ENCODE data around the gene TRIP12.
"Not testable (repeated sequence)": the region's sequence is repeated elsewhere in the genome, so short reads cannot be mapped to it uniquely, and the experiment has no call there.

Gene TRIP12

DNA sequence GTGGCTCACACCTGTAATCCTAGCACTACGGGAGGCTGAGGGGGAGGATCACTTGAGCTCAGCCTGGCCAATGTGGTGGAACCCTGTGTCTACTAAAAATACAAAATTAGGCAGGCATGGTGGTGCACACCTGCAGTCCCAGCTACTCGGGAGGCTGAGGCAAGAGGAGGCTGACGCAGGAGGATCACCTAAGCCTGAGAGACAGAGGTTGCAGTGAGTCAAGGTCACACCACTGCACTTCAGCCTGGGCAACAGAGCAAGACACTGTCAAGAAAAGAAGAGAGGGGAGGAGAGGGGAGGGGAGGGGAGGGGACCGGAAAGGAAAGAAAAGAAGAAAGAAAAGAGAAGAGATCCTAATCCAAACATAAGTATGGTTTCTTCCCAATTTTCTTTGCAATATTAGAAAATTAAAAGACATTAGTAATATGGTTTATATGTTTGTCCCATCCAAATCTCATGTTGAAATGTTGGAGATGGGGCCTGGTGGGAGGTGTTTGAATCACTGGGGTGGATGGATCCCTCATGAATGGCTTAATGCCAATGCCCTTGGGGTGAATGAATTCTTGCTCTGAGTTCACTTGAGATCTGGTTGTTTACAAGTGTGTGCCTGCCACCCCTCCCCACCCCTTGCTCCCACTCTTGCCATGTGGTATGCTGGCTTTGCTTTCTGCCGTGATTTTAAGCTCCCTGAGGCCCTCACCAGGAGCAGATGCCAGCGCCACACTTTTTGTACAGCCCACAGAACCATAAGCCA lies 50.7 kb downstream of the TRIP12 start:
- no peak for DNase-seq

DNA sequence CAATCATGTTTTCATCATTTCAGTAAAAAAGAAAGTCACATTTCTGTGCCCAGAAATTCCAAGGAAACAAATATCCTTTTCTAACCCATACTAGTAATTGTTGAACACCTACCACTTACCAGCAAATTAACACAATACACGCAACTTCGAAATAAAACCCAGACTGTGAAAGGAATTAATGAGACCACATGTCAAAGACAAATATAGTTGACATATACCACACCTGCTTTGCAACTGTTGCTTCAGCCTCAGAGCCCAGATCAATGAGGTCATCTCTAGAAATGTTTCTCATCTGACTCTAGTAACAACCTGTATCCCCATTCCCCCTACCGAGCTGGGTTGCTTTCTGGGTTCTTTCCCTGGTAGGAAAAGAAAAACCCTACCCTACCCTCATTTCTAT lies 52.6 kb downstream of the TRIP12 start:
- DNase-seq = no peak

DNA sequence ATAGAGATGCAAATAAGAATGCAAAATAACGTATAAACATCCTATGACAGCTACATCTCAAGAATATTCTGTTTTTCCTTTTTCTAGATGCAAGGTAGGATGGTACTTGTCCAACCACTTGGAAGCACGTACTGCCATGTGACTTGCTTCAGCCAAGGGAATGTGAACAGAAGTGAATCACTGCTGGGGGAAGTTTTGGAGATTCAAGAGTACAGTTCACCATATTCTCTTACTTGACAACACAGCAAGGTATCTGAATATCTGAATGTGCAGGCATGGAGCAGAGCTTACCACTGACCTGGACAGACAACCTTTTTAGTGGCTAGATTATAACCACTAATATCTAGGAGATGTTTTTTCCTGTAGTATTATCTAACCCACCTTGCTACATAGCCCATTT lies 53.0 kb downstream of the TRIP12 start:
- DNase-seq = no peak

DNA sequence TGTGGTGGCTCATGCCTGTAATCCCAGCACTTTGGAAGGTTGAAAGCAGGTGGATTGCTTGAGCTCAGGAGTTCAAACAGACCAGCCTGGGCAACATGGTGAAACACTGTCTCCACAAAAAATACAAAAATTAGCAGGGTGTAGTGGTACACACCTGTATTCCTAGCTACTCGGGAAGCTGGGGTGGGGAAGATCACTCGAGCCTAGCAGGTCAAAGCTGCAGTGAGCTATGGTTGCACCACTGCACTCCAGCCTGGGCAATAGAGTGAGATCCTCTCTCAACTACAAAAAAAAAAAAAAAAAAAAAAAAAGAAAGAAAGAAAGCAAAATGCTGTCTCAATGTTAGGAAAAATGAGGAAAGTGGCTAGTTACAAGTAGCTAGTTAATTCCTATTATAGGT lies 56.8 kb downstream of the TRIP12 start:
- no peak for DNase-seq

DNA sequence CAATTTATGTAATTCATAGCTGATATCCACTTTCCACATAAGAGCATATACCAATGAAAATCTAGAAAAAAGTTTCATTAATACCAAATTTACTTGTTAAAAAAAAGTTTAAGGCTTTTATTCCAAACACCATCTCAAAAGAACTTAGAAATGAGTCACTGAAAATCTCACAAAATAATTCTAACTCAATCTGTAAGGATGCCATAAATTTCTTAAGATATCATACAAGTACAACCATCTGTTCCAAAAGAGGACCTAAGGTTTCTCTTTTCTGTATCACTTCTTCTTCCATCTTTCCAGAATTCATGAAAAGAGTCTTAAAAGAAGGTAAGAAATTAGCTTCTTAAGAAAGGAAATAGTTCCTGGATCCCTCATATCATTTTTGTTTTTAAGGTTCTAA lies 60.4 kb downstream of the TRIP12 start:
- no peak for DNase-seq

DNA sequence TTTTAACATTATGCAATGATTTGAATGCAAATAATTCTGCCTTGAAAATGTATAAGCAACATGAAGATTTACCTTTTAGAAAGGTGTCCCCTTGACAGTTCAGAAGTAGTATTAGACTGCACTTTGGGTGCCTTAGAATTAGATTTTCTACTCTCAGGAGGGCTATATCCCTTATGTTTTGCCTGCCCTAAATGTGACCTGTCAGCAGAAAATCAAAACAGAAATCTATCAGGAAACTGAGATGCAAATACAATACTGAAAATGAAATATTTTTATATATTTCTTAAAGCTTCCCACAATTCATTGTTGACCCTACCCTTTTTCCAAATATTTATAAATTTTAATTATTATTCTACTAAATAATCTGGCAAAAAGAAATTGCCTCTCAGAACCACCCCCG lies 61.5 kb downstream of the TRIP12 start:
- no peak for DNase-seq

DNA sequence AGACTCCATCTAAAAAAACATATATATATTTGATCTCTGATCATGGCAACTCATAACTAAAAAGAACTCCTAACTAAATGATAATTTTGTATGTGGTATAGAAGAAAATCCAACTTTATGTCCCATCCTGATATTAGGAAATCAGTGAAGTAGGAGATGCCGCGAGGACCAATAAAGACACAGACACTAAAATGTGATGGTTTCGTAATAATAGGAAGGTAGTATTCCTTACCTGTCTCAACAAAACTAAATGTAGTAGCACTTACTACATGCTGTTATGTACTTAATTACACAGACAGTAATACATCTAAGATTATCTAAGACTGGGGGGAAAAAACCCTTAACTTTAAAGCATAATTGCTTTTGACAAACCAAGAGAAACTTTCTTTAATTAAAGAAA lies 63.5 kb downstream of the TRIP12 start:
- no peak for DNase-seq

DNA sequence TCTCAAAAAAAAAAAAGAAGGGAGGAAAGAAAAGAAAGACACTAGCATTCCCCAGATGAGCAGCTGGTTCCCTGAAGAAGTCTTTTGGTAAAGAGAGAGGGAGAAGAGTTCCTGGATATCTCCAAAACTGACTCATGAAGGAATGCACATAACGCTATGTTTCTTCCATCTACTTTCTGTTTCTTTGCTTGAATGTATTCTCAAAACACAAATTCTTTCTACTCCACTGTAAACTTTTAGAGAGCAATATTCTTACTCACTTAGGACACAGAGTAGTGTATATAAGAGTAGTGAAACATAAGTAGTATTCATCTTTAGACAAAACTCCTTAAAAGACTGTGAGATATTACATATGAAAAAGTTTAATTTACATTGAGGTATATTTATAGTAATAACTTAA lies 64.2 kb downstream of the TRIP12 start:
- no peak for DNase-seq

DNA sequence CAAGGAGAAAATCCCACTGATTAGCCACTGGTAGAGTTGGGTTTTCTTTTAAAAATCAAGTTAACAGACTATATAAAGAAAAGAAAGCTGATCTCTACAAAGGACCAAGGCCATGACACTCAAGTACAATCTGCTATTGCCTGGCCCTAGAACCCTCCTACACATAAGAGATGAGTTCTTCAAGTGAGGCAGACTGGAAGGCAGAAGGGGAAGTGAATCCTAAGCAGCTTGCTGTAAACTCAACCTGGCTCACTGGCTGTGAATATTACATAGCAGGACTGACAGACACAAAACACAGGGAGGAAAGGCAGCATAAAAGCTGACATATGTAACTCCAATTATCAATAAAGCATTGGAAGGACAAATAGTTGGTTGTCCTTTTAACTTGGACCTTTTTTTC lies 65.4 kb downstream of the TRIP12 start:
- DNase-seq = no peak

DNA sequence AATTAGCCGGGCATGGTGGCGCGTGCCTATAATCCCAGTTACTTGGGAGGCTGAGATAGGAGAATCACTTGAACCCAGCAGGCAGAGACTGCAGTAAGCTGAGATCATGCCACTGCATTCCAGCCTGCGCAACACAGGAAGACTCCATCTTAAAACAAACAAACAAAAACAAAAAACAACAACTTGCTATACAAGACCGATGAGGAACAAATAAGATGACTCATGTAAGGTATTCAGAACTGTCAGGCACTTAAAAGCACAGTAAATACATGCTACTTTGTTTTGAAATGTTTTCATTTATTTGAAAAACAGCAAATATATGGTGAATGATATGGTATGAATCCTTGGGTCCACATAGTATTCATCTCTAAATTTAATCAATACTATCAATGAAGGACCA lies 66.7 kb downstream of the TRIP12 start:
- no peak for DNase-seq

DNA sequence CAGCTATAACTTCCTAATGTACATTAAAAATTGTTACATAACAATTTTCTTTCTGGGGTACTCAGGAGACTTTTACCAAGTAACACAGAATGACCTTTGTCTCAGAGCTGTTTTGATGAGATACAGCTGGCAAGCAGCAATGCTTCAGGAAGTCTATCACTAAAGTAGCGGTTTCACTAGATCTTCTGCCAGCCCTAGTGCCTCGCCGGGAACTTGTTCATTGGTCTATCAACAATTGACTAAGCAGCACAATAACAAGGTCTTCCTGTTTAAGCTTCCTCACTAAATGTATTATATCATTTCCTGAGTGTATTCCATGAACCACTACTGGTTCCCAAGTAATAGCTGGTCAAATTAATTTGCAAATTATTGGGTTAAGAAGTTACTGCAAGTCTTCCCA lies 69.2 kb downstream of the TRIP12 start:
- no peak for DNase-seq

DNA sequence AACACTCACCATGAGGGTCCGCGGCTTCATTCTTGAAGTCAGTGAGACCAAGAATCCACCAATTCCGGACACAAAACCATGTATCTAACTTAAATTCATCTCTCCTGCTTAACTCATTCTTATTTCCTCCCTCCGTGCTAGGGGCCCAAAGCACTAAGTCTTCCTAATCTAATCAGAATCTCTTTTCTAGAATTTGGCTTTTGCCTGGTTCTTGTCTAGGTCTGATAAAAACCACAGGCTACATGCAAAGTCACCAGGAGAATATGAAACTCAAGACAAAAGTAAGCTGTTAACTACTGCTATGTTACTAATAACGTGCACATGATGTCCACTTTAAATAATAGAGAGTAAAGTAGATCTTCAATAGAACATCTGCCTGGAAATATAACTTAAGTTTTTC lies 69.9 kb downstream of the TRIP12 start:
- no peak for DNase-seq

DNA sequence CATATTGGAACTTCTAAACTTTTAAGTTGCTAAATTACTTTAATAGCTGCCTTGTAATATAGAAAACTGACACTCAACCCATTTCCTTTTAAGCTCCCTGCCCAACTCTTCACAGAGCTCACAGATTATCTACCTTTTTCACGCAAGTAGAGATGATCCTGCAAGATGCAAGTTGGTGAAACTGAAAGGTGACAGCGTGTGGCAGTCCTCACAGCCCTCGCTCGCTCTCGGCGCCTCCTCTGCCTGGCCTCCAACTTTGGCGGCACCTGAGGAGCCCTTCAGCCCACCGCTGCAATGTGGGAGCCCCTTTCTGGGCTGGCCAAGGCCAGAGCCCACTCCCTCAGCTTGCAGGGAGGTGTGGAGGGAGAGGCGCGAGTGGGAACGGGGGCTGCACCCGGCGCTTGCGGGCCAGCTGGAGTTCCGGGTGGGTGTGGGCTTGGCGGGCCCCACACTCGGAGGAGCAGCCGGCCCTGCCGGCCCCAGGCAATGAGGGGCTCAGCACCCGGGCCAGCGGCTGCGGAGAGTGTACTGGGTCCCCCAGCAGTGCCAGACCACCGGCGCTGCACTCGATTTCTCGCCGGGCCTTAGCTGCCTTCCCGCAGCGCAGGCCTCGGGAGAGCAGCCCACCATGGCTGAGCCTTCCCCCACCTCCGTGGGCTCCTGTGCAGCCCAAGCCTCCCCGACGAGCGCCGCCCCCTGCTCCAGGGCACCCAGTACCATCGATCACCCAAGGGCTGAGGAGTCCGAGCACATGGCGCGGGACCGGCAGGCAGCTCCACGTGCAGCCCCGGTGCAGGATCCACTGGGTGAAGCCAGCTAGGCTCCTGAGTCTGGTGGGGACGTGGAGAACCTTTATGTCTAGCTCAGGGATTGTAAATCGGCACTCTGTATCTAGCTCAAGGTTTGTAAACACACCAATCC lies 71.2 kb downstream of the TRIP12 start:
- DNase-seq = not testable (repeated sequence)

DNA sequence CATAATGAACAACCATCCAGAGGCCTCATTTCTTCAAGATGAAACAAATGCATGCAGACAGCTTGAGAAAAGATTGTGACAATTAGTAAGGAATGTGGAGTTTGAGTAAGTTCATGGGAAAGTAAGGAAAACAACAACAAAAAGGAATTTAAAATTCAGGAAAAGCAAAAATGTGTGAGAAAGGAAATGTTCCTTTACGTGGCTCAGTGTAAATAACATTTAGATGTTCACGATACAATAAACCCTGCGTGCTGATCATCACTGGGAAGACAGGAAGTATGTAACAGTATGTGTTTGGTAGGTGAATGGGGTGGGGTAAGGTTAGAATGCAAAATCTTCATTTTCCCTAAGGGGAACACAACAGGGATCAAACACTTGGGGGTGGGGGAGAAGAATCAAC lies 72.7 kb downstream of the TRIP12 start:
- no peak for DNase-seq

DNA sequence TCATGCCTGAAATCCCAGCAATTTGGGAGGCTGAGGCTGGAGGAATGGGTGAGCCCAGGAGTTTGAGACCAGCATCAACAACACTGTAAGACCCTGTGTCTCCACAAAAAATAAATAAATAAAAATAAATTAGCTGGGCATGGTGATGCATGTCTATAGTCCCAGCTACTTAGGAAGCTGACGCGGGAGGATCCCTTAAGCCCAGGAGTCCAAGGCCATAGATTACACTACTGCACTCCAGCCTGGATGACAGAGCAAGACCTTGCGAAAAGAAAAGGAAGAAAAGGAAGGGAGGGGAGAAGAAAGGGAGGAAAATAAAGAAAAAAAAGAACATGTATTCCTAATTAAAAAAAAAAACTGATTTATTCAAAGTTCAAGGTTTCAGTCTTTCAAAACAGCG lies 78.2 kb downstream of the TRIP12 start:
- no peak for DNase-seq

DNA sequence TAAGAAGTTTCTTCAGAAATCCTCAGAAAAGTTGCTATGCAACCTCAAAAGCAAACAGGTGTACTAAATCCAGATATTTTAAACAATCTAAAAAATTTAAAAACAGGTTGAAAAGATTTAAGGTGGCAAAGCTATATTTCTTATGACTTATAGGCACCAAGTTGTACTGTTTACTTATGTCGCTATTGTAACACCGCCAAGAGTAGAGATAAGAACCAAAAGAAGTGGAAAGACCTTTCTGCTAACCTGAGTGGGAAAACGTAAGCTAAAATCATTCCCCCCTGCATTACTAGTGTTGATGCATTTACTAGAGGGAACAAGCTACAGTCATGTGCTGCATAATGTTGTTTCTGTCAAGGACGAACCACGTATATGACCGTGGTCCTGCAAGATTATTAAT lies 83.1 kb downstream of the TRIP12 start:
- DNase-seq = no peak

DNA sequence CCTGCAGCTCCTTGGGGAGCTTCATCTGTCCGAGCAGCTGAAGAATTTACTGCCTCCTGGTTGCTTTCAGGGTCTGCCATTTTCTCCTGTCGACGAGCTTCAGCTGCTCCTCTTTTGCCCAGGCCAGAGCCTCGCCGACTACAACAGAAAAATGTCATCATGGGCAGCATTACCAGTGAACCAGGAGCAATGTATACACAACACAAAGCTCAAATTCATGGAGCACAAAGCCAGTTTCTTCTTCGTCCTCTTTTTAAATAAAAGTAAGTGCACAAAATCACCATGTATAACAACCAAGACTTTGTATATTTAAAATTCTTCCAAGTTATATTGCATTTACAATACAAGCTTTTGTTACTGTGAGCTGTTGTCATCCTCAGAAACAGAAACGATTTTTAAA lies 85.0 kb downstream of the TRIP12 start:
- no peak for DNase-seq

DNA sequence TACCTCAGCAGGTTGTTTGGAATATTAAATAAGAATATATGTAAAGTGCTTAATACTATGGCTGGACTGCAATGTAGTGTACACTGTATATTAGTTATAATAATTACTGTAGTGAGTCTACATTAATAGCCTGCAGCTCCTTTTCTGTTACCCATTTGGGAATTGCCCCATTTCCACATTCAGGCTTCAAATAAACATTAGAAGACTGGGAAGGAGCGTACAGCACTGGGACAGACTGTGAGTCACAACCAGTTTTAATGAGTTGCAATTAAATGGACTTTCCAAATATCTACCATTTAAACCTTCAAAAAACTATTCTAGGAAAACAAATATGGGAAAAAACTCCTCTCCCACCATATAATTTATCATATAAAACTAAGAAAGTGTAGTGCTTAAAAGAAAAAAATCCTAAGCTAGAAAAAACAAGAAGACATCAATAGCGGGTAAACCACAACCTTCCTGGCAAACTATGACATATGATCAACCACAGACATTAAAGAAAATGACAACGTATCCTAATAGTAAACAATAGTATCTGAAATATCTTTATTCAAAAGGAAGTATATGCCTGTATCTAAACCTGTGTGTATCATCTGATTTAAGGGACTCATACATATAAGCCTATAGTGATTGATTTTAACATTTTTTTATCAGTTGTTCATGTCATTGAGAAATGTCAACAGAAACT lies 86.1 kb downstream of the TRIP12 start:
- no peak for DNase-seq

DNA sequence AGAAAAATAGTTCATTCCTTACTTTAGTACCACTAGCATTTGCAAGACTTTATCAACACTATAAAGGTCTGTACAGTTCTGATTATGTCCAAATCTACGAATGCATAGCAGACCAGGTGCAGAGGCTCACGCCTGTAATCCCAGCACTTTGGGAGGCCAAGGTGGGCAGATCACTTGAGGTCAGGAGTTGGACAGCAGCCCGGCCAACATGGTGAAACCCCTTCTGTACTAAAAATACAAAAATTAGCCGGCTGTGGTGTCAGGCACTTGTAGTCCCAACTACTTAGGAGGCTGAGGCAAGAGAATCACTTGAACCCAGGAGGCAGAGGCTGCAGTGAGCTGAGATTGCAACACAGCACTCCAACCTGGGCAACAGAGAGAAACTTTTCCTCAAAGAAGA lies 87.4 kb downstream of the TRIP12 start:
- DNase-seq = not testable (repeated sequence)

DNA sequence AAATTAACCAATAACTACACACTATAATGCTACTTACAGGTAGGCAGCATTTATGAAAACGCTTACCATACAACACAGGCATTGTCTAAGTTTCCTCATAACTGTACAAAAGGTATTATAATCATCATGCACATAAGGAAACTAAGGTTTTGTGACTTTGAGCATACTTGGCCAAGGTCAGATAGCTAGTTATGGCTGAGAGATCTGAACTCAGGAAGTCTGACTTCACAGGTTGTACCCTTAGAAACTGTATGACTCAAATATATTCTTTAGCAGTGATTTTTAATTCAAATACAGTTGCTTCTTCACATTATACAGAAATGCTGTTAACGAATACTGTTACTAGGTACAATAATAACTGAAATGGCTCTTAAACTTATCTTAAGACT lies 89.3 kb downstream of the TRIP12 start:
- no peak for DNase-seq

DNA sequence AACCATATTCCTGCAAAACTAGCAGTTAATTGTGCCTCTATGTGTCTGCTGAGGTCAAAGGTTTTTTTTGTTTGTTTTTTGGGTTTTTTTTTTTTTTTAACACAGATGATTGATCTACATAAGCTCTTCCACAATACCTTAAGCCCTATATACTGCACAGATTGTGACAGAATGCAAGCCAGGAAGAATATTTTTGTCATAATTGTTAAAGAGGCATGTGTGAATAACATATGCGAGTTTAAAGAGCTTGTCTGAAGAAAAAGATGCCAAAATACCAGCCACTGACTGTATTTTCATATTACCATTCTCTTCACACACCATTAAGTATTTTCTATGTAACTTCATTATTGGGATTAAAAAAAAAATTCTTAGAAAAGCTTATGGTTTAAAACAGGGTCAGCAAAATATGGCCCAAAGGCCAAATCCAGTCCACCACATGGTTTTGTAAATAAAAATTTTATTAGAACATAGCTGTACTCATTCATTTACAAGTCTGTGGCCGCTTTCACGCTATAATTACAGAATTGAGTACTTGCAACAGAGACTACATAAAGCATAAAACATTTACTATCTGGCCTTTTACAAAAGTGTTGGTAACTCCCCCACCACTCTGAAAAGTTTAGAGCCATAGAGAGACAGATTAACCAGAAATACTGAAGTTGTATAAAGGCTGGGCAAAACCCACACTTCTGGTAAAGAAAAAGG lies 89.9 kb downstream of the TRIP12 start:
- DNase-seq = no peak

DNA sequence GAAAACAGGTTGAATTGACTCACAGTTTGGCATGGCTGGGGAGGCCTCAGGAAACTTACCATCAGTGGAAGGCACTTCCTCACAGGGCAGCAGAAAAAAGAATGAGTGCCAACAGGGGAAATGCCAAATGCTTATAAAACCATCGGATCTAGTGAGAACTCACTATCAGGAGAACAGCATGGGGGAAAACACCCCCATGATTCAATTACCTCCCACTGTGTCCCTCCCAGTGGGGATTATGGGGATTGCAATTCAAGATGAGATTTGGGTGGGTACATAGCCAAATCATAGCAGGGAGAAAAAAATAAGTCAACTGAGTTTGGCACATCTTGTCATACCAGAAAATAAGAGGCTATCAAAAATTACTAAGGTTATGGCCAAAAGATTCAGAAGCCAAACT lies 96.3 kb downstream of the TRIP12 start:
- no peak for DNase-seq

DNA sequence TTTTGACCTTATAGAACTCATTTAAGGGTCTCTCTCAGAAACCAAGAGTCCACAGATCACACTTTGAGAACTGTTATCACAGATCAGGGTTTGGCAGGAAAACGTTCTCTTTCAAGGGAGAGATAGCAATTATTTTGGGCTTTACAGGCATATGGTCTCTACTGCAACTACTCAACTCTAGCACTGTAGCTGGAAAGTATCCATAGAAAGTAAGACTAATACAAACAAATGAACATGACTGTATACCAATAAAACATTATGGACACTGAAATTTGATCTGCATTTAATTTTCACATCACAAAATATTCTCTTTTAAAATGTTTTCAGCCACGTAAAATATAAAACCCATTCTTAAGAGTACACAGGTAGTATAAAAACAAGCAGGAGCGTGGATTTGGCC lies 100.5 kb downstream of the TRIP12 start:
- no peak for DNase-seq
